ENCODE results near the gene FAF1.

Gene FAF1

DNA sequence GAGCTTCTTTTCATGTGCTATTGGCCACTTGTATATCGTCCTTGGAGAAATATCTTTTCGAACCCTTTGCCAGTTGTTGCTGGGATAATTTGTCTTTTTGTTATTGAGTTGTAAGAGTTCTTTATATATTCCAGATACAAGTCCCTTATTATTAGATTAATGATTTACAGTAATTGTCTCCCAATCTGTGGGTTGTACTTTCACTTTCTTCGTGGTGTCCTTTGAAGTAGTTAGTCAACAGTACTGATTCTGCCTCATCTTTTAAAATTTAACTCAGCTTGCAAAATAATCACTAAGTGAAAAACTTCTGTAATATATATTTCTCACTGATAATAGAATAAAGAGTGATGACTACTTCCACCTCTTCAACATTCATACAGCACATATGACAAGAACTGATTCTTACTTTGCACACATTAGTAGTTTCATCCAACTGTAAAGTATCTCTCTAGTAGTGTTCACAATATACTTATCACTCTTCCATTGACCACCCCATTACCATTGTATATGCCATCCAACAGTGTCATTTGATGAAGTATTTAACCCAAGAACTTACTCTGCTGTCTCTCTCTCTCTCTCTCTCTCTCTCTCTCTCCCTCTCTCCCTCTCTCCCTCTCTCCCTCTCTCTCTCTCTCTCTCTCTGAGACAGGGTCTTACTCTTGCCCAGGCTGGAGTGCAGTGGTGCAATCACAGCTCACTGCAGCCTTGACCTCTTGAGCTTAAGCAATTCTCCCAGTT lies 432.6 kb downstream of the FAF1 start:
- in situ Hi-C loops (cut with MboI; ENCODE audit: low pct_unique_long_range_greater_than_20kb, low sequenced_read_pairs, unreplicated experiment), result no loop called here

GRCh38 chr1:50526431-50526830 lies 433.6 kb downstream of the FAF1 start:
- TF ChIP-seq, protein P1, sequence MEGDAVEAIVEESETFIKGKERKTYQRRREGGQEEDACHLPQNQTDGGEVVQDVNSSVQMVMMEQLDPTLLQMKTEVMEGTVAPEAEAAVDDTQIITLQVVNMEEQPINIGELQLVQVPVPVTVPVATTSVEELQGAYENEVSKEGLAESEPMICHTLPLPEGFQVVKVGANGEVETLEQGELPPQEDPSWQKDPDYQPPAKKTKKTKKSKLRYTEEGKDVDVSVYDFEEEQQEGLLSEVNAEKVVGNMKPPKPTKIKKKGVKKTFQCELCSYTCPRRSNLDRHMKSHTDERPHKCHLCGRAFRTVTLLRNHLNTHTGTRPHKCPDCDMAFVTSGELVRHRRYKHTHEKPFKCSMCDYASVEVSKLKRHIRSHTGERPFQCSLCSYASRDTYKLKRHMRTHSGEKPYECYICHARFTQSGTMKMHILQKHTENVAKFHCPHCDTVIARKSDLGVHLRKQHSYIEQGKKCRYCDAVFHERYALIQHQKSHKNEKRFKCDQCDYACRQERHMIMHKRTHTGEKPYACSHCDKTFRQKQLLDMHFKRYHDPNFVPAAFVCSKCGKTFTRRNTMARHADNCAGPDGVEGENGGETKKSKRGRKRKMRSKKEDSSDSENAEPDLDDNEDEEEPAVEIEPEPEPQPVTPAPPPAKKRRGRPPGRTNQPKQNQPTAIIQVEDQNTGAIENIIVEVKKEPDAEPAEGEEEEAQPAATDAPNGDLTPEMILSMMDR (IDR thresholded peaks at IDR 0.05; ENCODE audit: extremely low read depth, insufficient read depth, missing control alignments), result no peak
- DNase-seq (ENCODE audit: low spot score), result no peak
- in situ Hi-C loops (cut with MboI; ENCODE audit: low pct_unique_long_range_greater_than_20kb, low sequenced_read_pairs, unreplicated experiment), result no loop called here

More for the DNA sequence above, 432.6 kb downstream of the FAF1 start:
- no peak for DNase-seq (ENCODE audit: low spot score)
- TF ChIP-seq, protein P1 (IDR thresholded peaks at IDR 0.05; ENCODE audit: extremely low read depth, insufficient read depth, missing control alignments), result no peak

DNA sequence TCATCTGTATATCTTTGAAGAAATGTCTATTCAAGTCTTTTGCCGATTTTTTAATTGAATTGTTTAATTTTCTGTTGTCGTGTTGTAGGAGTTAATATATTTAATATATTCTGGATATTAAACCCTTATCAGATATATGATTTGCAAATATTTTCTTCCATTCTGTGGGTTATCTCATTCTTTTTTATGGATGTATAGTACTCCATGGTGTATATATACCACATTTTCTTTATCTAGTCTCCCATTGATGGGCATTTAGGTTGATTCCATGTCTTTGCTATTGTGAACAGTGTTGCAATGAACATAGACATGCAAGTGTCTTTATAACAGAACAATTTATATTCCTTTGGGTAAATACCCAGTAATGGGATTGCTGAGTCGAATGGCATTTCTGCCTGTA lies 436.5 kb downstream of the FAF1 start:
- TF ChIP-seq, protein P1 (IDR thresholded peaks at IDR 0.05; ENCODE audit: extremely low read depth, insufficient read depth, missing control alignments), result no peak
- in situ Hi-C loops (cut with MboI; ENCODE audit: low pct_unique_long_range_greater_than_20kb, low sequenced_read_pairs, unreplicated experiment), result no loop called here
- DNase-seq (ENCODE audit: low spot score), result no peak

- no peak for DNase-seq (ENCODE audit: low spot score)
- in situ Hi-C loops (cut with MboI; ENCODE audit: low pct_unique_long_range_greater_than_20kb, low sequenced_read_pairs, unreplicated experiment), result no loop called here
- TF ChIP-seq, protein P1 (IDR thresholded peaks at IDR 0.05; ENCODE audit: extremely low read depth, insufficient read depth, missing control alignments), result no peak
These were observed 437.2 kb downstream of the FAF1 start for GRCh38 chr1:50522691-50523342.

DNA sequence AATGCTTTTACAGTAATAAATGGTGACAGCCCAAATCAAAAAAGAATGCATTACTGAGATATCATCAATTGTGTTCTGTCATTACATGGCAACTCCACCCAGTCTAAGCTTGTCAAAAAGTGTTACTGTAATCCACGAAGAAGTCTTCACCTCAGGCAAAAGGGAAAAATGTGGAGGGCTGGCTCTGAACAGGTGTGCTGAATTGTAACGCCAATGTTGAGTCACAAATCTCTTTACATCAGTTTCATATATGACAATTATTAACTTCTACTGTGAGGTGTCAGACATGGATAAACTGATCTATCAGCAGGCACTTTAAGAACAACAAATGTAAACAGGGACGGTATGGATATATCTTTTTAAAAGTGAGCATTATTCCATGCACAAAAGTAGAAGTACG lies 438.4 kb downstream of the FAF1 start:
- no peak for DNase-seq (ENCODE audit: low spot score)
- TF ChIP-seq, protein P1 (IDR thresholded peaks at IDR 0.05; ENCODE audit: extremely low read depth, insufficient read depth, missing control alignments), result no peak
- in situ Hi-C loops (cut with MboI; ENCODE audit: low pct_unique_long_range_greater_than_20kb, low sequenced_read_pairs, unreplicated experiment), result no loop called here

GRCh38 chr1:50517488-50517887 lies 442.6 kb downstream of the FAF1 start:
- in situ Hi-C loops (cut with MboI; ENCODE audit: low pct_unique_long_range_greater_than_20kb, low sequenced_read_pairs, unreplicated experiment), result no loop called here
- TF ChIP-seq, protein P1 (IDR thresholded peaks at IDR 0.05; ENCODE audit: extremely low read depth, insufficient read depth, missing control alignments), result no peak

More at GRCh38 chr1:50517488-50517887, 442.6 kb downstream of the FAF1 start:
- no peak for DNase-seq (ENCODE audit: low spot score)
